TTC549 (cell line): ENCODE results near the gene TRAF3IP1.

Experiments
- FAIRE-seq: peaks from 2 replicates; lab custom pipeline; 2012; peaks lifted over from hg19 to GRCh38; lab: Jason Lieb, UNC

The TRAF3IP1 gene

GRCh38 chr2:238412067-238412767 lies 91.9 kb downstream of the TRAF3IP1 start:
- no peak for FAIRE-seq

GRCh38 chr2:238413368-238413767 lies 93.0 kb downstream of the TRAF3IP1 start:
- FAIRE-seq = no peak

- FAIRE-seq = no peak
Observed at GRCh38 chr2:238415036-238415764, 94.9 kb downstream of the TRAF3IP1 start.

GRCh38 chr2:238415893-238416292 lies 95.6 kb downstream of the TRAF3IP1 start:
- FAIRE-seq = no peak

- no peak for FAIRE-seq
Observed at GRCh38 chr2:238418196-238418998, 98.1 kb downstream of the TRAF3IP1 start.

GRCh38 chr2:238418999-238419546 lies 98.8 kb downstream of the TRAF3IP1 start:
- no peak for FAIRE-seq

GRCh38 chr2:238420442-238420841 lies 100.1 kb downstream of the TRAF3IP1 start:
- no peak for FAIRE-seq

- FAIRE-seq = no peak
Observed at GRCh38 chr2:238420878-238421694, 100.8 kb downstream of the TRAF3IP1 start.

GRCh38 chr2:238421695-238422035 lies 101.3 kb downstream of the TRAF3IP1 start:
- FAIRE-seq = no peak

GRCh38 chr2:238422285-238422684 lies 102.0 kb downstream of the TRAF3IP1 start:
- FAIRE-seq = no peak

GRCh38 chr2:238422940-238423339 lies 102.6 kb downstream of the TRAF3IP1 start:
- no peak for FAIRE-seq

- no peak for FAIRE-seq
Observed at GRCh38 chr2:238423561-238424312, 103.4 kb downstream of the TRAF3IP1 start.

GRCh38 chr2:238424313-238424700 lies 104.0 kb downstream of the TRAF3IP1 start:
- FAIRE-seq = no peak

- no peak for FAIRE-seq
Observed at GRCh38 chr2:238425505-238425978, 105.2 kb downstream of the TRAF3IP1 start.

GRCh38 chr2:238425979-238426567 lies 105.8 kb downstream of the TRAF3IP1 start:
- no peak for FAIRE-seq

- FAIRE-seq = no peak
Observed at GRCh38 chr2:238426568-238427434, 106.5 kb downstream of the TRAF3IP1 start, which contains the start of gene ASB1. Gene ASB1 (plus strand): TSS chr2:238426927. CDS start chr2:238427071, 144 bp downstream.

- FAIRE-seq = no peak
Observed at GRCh38 chr2:238427435-238428162, 107.3 kb downstream of the TRAF3IP1 start.

GRCh38 chr2:238428866-238429265 lies 108.5 kb downstream of the TRAF3IP1 start:
- no peak for FAIRE-seq

- no peak for FAIRE-seq
Observed at GRCh38 chr2:238430781-238431180, 110.5 kb downstream of the TRAF3IP1 start.
